Measurements from ENCODE around the gene LPA.
"Not testable (repeated sequence)": the region's sequence is repeated elsewhere in the genome, so short reads cannot be mapped to it uniquely, and the experiment has no call there.

LPA gene

DNA sequence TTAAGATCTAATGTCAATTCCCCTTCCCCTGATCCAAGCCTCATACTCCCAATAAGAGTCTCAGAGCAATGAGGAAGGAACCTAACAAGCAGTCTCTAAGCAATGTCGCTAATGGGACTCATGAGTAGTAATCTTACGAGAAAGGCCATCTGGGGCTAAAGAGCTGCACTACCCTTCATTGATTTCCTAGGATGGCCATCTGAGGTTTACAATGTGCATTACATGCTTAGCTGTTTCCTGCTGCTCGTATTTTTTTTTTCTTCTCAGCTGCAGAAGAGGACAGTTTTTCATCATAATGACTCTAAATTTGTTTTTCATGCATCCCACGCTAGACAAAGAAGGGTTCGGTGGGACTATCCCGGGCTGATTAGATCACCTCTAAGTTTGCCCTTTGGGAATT lies 119.3 kb downstream of the LPA start:
- no peak overlapping the region for H3K4me3 ChIP-seq (ENCODE audit: low read length)
- no peaks in the 10 kb centered on the region; the same call in 1 of the 2 replicates for H3K27me3 ChIP-seq (ENCODE audit: insufficient read depth, low read length)
- WGBS: 92% methylated on average over 6 of the region's 6 CpGs
- no peaks in the 10 kb centered on the region for H3K36me3 ChIP-seq (ENCODE audit: insufficient read depth, low read length)
- H3K27ac ChIP-seq (ENCODE audit: low read depth, low read length): no peak overlapping the region
- H3K9ac ChIP-seq (ENCODE audit: low read depth, low read length): no peak overlapping the region
- peaks cover 10% of the 10 kb centered on the region for H3K9me3 ChIP-seq (ENCODE audit: insufficient read depth, low read depth, low read length)
- no peaks in the 10 kb centered on the region for H3K4me1 ChIP-seq (ENCODE audit: insufficient read depth, low read length)

DNA sequence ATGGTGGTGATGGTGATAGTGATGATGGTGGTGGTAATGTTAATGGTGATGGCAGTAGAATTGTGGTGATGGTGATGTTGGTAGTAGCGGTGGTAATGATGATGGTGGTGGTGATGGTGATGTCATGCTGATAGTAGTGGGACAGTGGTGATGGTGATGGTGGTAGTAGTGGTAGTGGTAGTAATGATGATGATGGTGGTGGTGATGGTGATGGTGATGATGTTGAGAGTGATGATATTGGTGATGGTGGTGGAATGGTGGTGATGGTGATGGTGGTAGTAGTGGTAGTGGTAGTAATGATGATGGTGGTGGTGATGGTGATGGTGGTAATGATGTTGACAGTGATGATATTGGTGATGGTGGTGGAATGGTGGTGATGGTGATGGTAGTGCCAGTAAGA lies 128.8 kb downstream of the LPA start:
- no peak overlapping the region for H3K27ac ChIP-seq (ENCODE audit: low read depth, low read length)
- no peaks in the 10 kb centered on the region for H3K9me3 ChIP-seq (ENCODE audit: insufficient read depth, low read depth, low read length)
- H3K27me3 ChIP-seq (ENCODE audit: insufficient read depth, low read length): no peaks in the 10 kb centered on the region; the same call in 1 of the 2 replicates
- H3K4me1 ChIP-seq (ENCODE audit: insufficient read depth, low read length): no peaks in the 10 kb centered on the region
- no peak overlapping the region for H3K4me3 ChIP-seq (ENCODE audit: low read length)
- no peaks in the 10 kb centered on the region for H3K36me3 ChIP-seq (ENCODE audit: insufficient read depth, low read length)
- no peak overlapping the region for H3K9ac ChIP-seq (ENCODE audit: low read depth, low read length)
- 89% methylated on average over 1 of the region's 1 CpG for WGBS

DNA sequence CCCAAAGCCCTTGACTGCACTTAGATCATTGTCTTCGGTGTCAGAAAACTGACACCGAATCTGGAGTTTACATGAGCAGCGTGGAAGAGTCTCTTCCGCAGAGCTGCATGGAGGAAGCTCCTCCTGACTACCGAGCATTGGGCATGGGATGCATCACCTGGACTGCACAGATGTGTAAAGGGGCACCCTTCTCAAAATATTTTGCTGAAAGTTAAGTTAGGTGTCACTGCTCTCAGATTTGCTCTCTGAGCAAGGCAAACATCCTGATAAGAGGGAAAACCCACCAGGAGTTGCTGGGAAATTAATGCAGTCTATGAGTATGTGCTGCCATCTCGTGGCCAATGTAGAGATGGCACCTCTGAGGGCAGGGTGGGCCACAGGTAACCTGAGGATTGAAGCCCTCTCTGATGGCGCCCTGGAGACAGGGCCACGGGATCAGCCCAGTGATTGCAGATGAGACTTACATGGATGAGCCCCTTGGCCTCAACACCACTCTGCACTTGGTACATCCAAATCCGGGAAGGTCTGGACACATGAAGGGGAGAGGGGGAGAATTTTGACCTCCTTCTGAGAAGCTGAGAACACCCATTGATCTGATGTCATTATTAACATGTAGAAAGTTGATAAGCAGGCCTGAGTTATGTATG lies 129.9 kb downstream of the LPA start:
- peak overlapping the region; percentile 44 for H3K4me3 ChIP-seq (ENCODE audit: low read length)
- H3K4me1 ChIP-seq (ENCODE audit: insufficient read depth, low read length): no peaks in the 10 kb centered on the region
- H3K36me3 ChIP-seq (ENCODE audit: insufficient read depth, low read length): no peaks in the 10 kb centered on the region
- H3K9ac ChIP-seq (ENCODE audit: low read depth, low read length): no peak overlapping the region
- WGBS: 18% methylated on average over 9 of the region's 9 CpGs
- no peaks in the 10 kb centered on the region for H3K27me3 ChIP-seq (ENCODE audit: insufficient read depth, low read length)
- H3K27ac ChIP-seq (ENCODE audit: low read depth, low read length): no peak overlapping the region
- H3K9me3 ChIP-seq (ENCODE audit: insufficient read depth, low read depth, low read length): no peaks in the 10 kb centered on the region

DNA sequence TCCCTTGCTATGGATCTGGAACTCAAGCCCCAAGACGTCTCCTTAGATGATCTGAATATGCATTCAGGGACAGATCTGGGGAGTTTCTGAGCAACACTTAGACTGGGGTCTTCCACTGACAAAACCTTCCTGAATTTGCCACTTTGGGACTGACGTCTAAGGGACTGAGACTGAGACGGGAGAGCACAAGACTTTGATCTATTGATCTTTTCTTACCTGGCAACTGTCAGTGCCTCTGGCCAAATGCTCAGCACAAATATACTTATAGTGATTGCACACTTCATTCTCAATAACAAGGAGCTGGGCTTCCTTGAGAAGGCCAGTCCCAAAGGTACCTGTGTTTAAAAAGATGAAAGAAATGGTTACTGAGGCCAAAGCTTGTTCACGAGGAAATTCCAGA lies 131.8 kb downstream of the LPA start:
- Histone ChIP-seq H3K9me3 (ENCODE audit: insufficient read depth, low read depth, low read length) (no peaks in the 10 kb centered on the region), H3K36me3 (ENCODE audit: insufficient read depth, low read length) (no peaks in the 10 kb centered on the region), H3K9ac (ENCODE audit: low read depth, low read length) (no peak overlapping the region), H3K4me3 (ENCODE audit: low read length) (no peak overlapping the region), H3K27me3 (ENCODE audit: insufficient read depth, low read length) (no peaks in the 10 kb centered on the region), H3K4me1 (ENCODE audit: insufficient read depth, low read length) (no peaks in the 10 kb centered on the region), H3K27ac (ENCODE audit: low read depth, low read length) (no peak overlapping the region)
- WGBS: 87% methylated on average over 4 of the region's 4 CpGs

DNA sequence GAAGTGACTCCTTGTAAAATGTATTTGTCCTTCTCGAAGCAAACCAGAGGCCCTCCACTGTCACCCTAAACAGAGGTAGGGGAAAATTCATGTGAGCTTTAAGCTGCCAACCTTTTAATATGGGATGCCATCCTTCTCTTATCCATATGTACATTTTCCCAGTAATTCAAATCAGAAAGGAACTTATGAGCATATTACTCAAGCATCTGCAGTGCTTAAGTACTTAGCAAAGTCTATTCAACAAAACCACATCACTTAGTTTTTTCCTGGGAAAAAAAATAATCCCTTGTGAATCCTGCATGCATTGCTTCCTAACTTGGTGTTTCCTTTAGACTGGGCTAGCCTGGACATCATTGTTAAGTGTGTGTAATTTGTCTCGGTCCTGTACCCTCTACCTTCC lies 132.2 kb downstream of the LPA start:
- Histone ChIP-seq H3K27ac (ENCODE audit: low read depth, low read length) (no peak overlapping the region), H3K36me3 (ENCODE audit: insufficient read depth, low read length) (no peaks in the 10 kb centered on the region), H3K4me3 (ENCODE audit: low read length) (no peak overlapping the region), H3K9ac (ENCODE audit: low read depth, low read length) (no peak overlapping the region), H3K4me1 (ENCODE audit: insufficient read depth, low read length) (no peaks in the 10 kb centered on the region), H3K9me3 (ENCODE audit: insufficient read depth, low read depth, low read length) (no peaks in the 10 kb centered on the region), H3K27me3 (ENCODE audit: insufficient read depth, low read length) (no peaks in the 10 kb centered on the region)
- WGBS: no CpG with 5 or more reads among the region's 2 CpGs

DNA sequence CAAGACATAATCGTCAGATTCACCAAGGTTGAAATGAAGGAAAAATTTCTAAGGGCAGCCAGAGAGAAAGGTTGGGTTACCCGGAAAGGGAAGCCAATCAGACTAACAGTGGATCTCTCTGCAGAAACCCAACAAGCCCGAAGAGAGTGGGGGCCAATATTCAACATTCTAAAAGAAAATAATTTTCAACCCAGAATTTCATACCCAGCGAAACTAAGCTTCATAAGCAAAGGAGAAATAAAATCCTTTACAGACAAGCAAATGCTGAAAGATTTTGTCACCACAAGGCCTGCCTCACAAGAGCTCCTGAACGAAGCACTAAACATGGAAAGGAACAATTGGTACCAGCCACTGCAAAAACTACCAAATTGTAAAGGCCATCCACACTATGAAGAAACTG lies 134.6 kb downstream of the LPA start:
- not testable (repeated sequence) for H3K27me3 ChIP-seq (ENCODE audit: insufficient read depth, low read length); H3K36me3 ChIP-seq (ENCODE audit: insufficient read depth, low read length); H3K9ac ChIP-seq (ENCODE audit: low read depth, low read length); H3K9me3 ChIP-seq (ENCODE audit: insufficient read depth, low read depth, low read length); H3K27ac ChIP-seq (ENCODE audit: low read depth, low read length); H3K4me3 ChIP-seq (ENCODE audit: low read length); H3K4me1 ChIP-seq (ENCODE audit: insufficient read depth, low read length)
- WGBS: 88% methylated on average over 5 of the region's 5 CpGs

DNA sequence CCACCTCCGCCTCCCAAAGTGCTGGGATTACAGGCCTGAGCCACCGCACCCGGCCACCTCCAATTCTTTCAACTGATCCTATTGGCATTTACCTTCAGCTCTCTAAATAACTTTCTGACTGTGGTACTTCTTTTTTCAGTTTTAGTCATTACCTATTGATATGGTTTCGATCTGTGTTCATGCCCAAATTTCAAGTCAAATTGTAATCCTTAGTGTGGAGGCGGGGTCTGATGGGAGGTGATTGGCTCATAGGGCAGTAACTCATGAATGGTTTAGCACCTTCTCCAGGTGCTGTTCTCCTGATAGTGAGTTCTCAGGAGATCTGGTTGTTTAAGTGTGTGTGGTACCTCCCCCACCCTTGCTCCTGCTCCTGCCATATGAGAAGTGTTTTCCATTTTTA lies 140.9 kb downstream of the LPA start:
- no peaks in the 10 kb centered on the region for H3K36me3 ChIP-seq (ENCODE audit: insufficient read depth, low read length)
- no peak overlapping the region for H3K4me3 ChIP-seq (ENCODE audit: low read length)
- H3K9me3 ChIP-seq (ENCODE audit: insufficient read depth, low read depth, low read length): no peaks in the 10 kb centered on the region
- 95% methylated on average over 5 of the region's 5 CpGs for WGBS
- H3K27me3 ChIP-seq (ENCODE audit: insufficient read depth, low read length): no peaks in the 10 kb centered on the region
- no peak overlapping the region for H3K27ac ChIP-seq (ENCODE audit: low read depth, low read length)
- no peaks in the 10 kb centered on the region; the same call in 1 of the 2 replicates for H3K4me1 ChIP-seq (ENCODE audit: insufficient read depth, low read length)
- H3K9ac ChIP-seq (ENCODE audit: low read depth, low read length): no peak overlapping the region

DNA sequence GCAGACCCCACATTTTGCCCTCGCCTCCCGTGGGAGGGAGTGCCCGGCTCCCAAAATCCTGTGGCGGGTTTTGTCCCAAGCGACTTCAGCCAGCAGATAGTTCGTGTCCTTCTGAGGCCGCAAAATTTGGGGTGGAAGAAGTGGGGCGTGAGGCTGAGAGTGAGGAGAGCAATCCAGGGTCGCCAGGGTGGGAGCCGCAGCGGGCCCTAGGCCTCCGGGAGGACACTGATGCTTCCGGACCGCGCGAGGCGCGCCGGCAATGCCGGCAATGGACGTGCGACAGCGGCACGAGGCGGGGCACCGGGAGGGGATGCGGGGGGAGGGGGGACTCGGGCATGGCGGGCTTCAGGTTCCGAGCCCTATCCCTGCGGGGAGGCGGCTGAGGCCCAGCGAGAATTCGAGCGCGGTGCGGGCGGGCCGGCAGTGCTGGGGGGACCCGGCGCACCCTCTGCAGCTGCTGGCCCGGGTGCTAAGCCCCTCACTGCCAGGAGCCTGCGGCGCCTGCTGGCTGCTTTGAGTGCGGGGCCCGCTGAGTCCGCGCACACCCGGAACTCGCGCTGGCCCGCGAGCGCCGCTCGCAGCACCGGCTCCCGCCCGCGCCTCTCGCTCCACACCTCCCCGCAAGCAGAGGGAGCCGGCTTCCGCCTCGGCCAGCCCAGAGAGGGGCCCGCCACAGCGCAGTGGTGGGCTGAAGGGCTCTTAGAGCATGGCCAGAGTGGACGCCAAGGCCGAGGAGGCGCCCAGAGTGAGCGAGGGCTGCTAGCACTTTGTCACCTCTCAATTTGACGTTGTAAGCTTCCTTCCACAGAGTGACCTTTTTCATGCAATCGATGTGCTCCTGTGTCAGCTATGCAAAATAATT lies 143.8 kb downstream of the LPA start:
- 1% methylated on average over 73 of the region's 73 CpGs for WGBS
- H3K27ac ChIP-seq (ENCODE audit: low read depth, low read length): peak overlapping the region; percentile 66; the same call in 1 of the 2 replicates
- no peaks in the 10 kb centered on the region; the same call in 1 of the 2 replicates for H3K4me1 ChIP-seq (ENCODE audit: insufficient read depth, low read length)
- no peaks in the 10 kb centered on the region for H3K9me3 ChIP-seq (ENCODE audit: insufficient read depth, low read depth, low read length)
- no peaks in the 10 kb centered on the region for H3K27me3 ChIP-seq (ENCODE audit: insufficient read depth, low read length)
- peak overlapping the region; percentile 74 for H3K4me3 ChIP-seq (ENCODE audit: low read length)
- peak overlapping the region; percentile 81 for H3K9ac ChIP-seq (ENCODE audit: low read depth, low read length)
- H3K36me3 ChIP-seq (ENCODE audit: insufficient read depth, low read length): no peaks in the 10 kb centered on the region

DNA sequence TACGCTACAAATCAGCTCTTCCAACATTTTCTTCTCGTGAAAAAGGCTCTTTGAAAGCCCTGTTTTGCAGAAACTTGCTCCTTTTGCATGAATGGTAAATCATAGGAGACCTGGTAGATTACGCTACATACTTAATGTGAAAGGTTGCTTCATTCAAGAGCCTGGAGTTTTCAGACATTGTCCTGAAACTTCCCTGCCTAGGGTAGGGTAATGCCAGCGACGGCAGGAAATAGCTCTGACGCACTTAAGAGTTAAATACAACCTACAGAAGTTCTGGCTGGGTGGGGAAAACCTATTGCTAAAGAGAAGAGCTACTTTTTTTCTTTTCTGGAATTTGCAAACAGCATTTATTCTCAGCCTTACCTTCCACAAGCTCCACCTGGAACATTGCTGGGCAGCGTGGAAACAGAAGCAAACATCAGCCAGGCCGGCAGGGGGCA lies 144.5 kb downstream of the LPA start:
- no peaks in the 10 kb centered on the region; the same call in 1 of the 2 replicates for H3K4me1 ChIP-seq (ENCODE audit: insufficient read depth, low read length)
- no peaks in the 10 kb centered on the region for H3K36me3 ChIP-seq (ENCODE audit: insufficient read depth, low read length)
- H3K9ac ChIP-seq (ENCODE audit: low read depth, low read length): peak overlapping the region; percentile 81
- H3K4me3 ChIP-seq (ENCODE audit: low read length): peak overlapping the region; percentile 74
- no peaks in the 10 kb centered on the region for H3K27me3 ChIP-seq (ENCODE audit: insufficient read depth, low read length)
- 40% methylated on average over 7 of the region's 8 CpGs for WGBS
- no peak overlapping the region; the same call in 1 of the 2 replicates for H3K27ac ChIP-seq (ENCODE audit: low read depth, low read length)
- H3K9me3 ChIP-seq (ENCODE audit: insufficient read depth, low read depth, low read length): no peaks in the 10 kb centered on the region

DNA sequence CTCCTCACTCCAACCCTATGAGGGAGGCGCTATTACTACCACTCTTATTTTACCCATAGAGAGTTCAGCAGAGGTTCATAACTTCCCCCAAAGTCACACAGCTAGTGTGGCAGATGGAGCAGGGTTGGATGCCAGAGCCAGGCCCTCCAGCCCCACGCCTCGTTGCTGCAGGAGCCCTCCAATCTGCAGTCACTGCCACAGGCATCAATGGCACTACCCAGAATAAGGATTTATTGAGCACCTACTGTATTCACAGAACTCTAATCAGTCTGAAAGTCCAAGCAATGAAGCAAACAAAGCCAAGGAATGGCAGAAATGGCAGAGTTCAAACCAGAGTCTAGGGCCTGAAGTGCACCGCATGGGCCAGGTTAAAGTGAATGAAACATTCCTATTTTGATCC lies 144.9 kb downstream of the LPA start:
- no peaks in the 10 kb centered on the region for H3K36me3 ChIP-seq (ENCODE audit: insufficient read depth, low read length)
- H3K4me3 ChIP-seq (ENCODE audit: low read length): peak overlapping the region; percentile 74
- H3K4me1 ChIP-seq (ENCODE audit: insufficient read depth, low read length): no peaks in the 10 kb centered on the region; the same call in 1 of the 2 replicates
- H3K27me3 ChIP-seq (ENCODE audit: insufficient read depth, low read length): no peaks in the 10 kb centered on the region
- 94% methylated on average over 4 of the region's 4 CpGs for WGBS
- H3K9me3 ChIP-seq (ENCODE audit: insufficient read depth, low read depth, low read length): no peaks in the 10 kb centered on the region
- H3K9ac ChIP-seq (ENCODE audit: low read depth, low read length): no peak overlapping the region
- no peak overlapping the region for H3K27ac ChIP-seq (ENCODE audit: low read depth, low read length)

DNA sequence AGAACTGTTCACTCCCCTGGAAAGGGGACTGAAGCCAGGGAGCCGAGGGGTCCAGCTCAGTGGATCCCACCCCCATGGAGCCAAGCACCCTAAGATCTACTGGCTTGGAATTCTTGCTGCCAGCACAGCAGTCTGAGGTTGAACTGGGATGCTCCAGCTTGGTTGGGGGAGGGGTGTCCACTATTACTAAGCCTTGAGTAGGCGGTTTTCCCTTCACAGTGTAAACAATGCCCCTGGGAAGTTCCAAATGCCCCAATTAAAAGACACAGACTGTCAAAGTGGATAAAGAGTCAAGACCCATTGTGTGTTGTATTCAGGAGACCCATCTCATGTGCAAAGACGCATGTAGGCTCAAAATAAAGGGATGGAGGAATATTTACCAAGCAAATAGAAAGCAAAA lies 150.2 kb downstream of the LPA start:
- no peaks in the 10 kb centered on the region for H3K36me3 ChIP-seq (ENCODE audit: insufficient read depth, low read length)
- 0 out of 2 replicates have a peak, but pooled peaks cover 5% of the 10 kb centered on the region for H3K4me1 ChIP-seq (ENCODE audit: insufficient read depth, low read length)
- WGBS: 79% methylated on average over 3 of the region's 3 CpGs
- H3K27ac ChIP-seq (ENCODE audit: low read depth, low read length): no peak overlapping the region
- no peak overlapping the region for H3K9ac ChIP-seq (ENCODE audit: low read depth, low read length)
- H3K9me3 ChIP-seq (ENCODE audit: insufficient read depth, low read depth, low read length): no peaks in the 10 kb centered on the region
- H3K27me3 ChIP-seq (ENCODE audit: insufficient read depth, low read length): no peaks in the 10 kb centered on the region
- no peak overlapping the region for H3K4me3 ChIP-seq (ENCODE audit: low read length)
